ENCODE results near the gene RIOK3. TPM values are rescaled to one million over a fixed set of nuclear protein-coding genes. Genes with fewer than 3 reads are reported as not detected.

Gene RIOK3
- total and polyA plus RNA-seq, 12 donors, result 22.5 to 85.3 (median 48.1) TPM

- Histone ChIP-seq H3K36me3 (replicated peaks in 1 of 2) (peaks cover 0 to 47% of the 10 kb centered on the region in 2 donors), H3K27ac (no peak overlapping the region), H3K4me3 (no peak overlapping the region), H3K27me3 (no peaks in the 10 kb centered on the region), H3K4me1 (replicated peaks in 1 of 2) (peaks cover 0 to 8% of the 10 kb centered on the region in 2 donors), H3K9me3 (replicated peaks in 1 of 3) (no peaks in the 10 kb centered on the region)
- DNase-seq, result peak in 1 of 7 donors; percentile 8
- TF ChIP-seq CTCF (IDR thresholded peaks at IDR 0.05) (no peak), POLR2A (IDR thresholded peaks at IDR 0.05) (no peak)
- intact Hi-C loops (cut with DNase I), result loop anchor here in 1 of 2 donors (10.0 kb wide), 1 partner anchor 192 kb away; no protein-coding TSS in a partner anchor
- 86 to 100% (median 93%) methylated on average over 1 of the region's 1 CpG for WGBS, 4 donors
These were observed 59.6 kb downstream of the RIOK3 start for GRCh38 chr18:23512641-23513040.

GRCh38 chr18:23515911-23516546 lies 62.9 kb downstream of the RIOK3 start:
- Histone ChIP-seq H3K4me1 (replicated peaks in 1 of 2) (peaks cover 0 to 8% of the 10 kb centered on the region in 2 donors), H3K36me3 (replicated peaks in 1 of 2) (peaks cover 0 to 54% of the 10 kb centered on the region in 2 donors), H3K27ac (peak overlapping the region in 1 of 5 donors; percentile 4), H3K4me3 (no peak overlapping the region), H3K9me3 (replicated peaks in 1 of 3) (no peaks in the 10 kb centered on the region), H3K27me3 (no peaks in the 10 kb centered on the region)
- peak; percentile 68 to 91 (median 80) for DNase-seq
- intact Hi-C loops (cut with DNase I), result loop anchor here in 1 of 2 donors (5.0 to 10.0 kb wide), 2 partner anchors 71 to 189 kb away; partner anchors contain the start of gene NPC1
- 42 to 53% (median 43%) methylated on average over 13 to 17 of the region's 17 CpGs for WGBS, 4 donors
- no peak for TF ChIP-seq POLR2A (IDR thresholded peaks at IDR 0.05)
- peak; percentile 67 to 81 (median 78) for TF ChIP-seq CTCF (IDR thresholded peaks at IDR 0.05)

GRCh38 chr18:23519734-23520133 lies 66.6 kb downstream of the RIOK3 start:
- no peak for TF ChIP-seq CTCF (IDR thresholded peaks at IDR 0.05)
- no peak for TF ChIP-seq POLR2A (IDR thresholded peaks at IDR 0.05)
- H3K27ac ChIP-seq, result peak overlapping the region in 1 of 5 donors; percentile 56
- no peaks in the 10 kb centered on the region for H3K27me3 ChIP-seq
- 67 to 86% (median 75%) methylated on average over 4 of the region's 4 CpGs for WGBS, 4 donors
- peak in 1 of 7 donors; percentile 55 for DNase-seq
- no peaks in the 10 kb centered on the region for H3K4me1 ChIP-seq (replicated peaks in 1 of 2)
- H3K9me3 ChIP-seq (replicated peaks in 1 of 3), result no peaks in the 10 kb centered on the region
- H3K4me3 ChIP-seq, result no peak overlapping the region
- intact Hi-C loops (cut with DNase I), result loop anchor here in 1 of 2 donors (5.0 to 10.0 kb wide), 2 partner anchors 68 to 185 kb away; partner anchors contain the start of gene NPC1
- H3K36me3 ChIP-seq (replicated peaks in 1 of 2), result peaks cover 0 to 89% of the 10 kb centered on the region in 2 donors

- peaks cover 0 to 91% of the 10 kb centered on the region in 2 donors for H3K36me3 ChIP-seq (replicated peaks in 1 of 2)
- no peaks in the 10 kb centered on the region for H3K9me3 ChIP-seq (replicated peaks in 1 of 3)
- intact Hi-C loops (cut with DNase I), result no loop called here
- no peak for DNase-seq
- no peak overlapping the region for H3K4me3 ChIP-seq
- WGBS, 4 donors, result 71 to 80% (median 77%) methylated on average over 7 of the region's 7 CpGs
- H3K4me1 ChIP-seq (replicated peaks in 1 of 2), result no peaks in the 10 kb centered on the region
- no peaks in the 10 kb centered on the region for H3K27me3 ChIP-seq
- TF ChIP-seq CTCF (IDR thresholded peaks at IDR 0.05) (no peak), POLR2A (IDR thresholded peaks at IDR 0.05) (no peak)
- H3K27ac ChIP-seq, result peak overlapping the region in 1 of 5 donors; percentile 4
These were observed 68.2 kb downstream of the RIOK3 start for GRCh38 chr18:23521271-23521670.

All from adrenal gland (tissue), 12 donors.